C1 segment of cervical spinal cord (tissue), 14 donors: Measurements from ENCODE around the gene PTPN13.
"Not testable (repeated sequence)": the region's sequence is repeated elsewhere in the genome, so short reads cannot be mapped to it uniquely, and the experiment has no call there.

Source experiments
- DNase-seq, 14 donors: peaks; one replicate each; lab custom pipeline; 2025; lab: John Stamatoyannopoulos, UW

Gene PTPN13

DNA sequence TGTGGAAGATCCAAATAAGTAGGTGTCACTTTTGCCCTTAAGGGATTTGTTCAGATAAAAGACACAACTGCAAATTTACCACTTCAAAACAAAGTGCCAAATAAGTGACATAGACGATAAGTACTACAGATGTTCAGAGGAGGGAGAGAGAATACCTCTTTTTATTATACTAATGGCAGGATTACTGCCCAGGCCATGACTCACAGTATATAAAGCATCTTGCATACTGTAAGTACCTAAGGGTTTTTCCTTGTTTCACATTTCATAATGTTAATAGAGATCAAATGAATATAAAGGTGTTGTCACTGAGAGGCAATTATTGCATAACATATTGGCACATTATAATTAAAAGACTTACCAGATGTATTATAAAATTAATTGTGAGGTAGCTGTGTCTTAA, 46.4 kb downstream of the PTPN13 start:
- no peak for DNase-seq

DNA sequence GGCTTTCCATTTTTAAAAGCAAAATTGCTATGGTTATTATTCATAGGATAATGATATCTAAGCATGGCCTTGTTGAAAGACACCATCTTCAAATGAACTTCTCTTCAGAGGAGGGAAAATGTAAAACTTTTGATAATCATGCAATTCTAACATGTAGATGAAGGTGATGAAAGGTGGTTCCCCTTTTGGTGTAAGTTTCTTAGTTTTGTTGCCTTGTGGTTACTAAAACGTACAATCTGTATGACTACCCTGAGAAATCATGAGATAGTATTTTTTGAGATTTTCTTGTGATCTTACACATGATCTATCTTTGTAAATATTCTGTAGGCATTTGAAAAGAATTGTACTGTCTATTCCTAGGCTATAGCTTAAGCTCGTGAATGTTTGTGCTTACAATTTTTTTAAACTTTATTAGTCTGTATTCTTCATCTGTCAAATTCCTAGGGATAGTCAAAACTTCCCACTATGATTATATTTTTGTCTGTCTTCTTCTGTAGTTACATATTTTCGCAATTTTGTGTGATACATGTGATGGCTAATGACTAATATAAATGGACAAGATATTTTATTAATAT, 47.5 kb downstream of the PTPN13 start:
- no peak for DNase-seq

DNA sequence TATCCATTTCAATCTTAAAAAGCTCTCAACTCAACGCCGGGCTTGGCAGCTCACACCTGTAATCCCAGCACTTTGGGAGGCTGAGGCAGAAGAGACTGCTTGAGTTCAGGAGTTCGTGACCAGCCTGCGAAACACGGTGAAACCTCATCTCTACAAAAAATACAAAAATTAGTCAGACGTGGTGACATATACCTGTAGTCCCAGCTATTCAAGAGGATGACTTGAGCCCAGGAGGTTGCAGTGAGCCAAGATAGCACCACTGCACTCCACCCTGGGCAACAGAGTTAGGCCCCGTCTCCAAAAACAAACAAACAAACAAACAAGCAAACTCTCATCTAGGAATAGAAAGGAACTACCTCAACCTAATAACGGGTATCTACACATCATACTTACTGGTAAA, 50.8 kb downstream of the PTPN13 start:
- no peak for DNase-seq

DNA sequence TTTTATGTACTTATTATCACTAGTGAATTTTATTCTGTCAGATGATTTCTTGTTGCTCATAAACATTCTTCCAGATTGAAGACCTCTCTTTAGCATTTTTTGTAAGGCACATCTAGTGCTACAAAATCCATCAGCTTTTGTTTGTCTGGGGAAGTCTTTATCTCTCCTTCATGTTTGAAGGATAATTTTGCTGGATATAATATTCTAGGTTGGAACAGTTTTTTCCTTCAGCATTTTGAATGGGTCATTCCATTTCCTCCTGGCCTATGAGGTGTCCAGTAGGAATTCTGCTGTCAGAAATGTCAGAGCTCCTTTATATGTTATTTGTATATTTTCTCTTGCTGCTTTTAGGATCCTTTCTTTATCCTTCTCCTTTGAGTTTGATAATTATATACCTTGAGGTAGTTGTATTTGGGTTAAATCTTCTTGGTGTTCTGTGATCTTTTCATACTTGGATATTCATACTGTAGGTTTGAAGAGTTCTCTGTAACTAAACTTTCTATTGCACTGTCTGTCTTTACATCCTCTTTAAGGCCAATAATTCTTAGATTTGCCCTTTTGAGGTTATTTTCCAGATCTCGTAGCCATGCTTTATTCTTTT, 58.3 kb downstream of the PTPN13 start:
- no peak for DNase-seq

DNA sequence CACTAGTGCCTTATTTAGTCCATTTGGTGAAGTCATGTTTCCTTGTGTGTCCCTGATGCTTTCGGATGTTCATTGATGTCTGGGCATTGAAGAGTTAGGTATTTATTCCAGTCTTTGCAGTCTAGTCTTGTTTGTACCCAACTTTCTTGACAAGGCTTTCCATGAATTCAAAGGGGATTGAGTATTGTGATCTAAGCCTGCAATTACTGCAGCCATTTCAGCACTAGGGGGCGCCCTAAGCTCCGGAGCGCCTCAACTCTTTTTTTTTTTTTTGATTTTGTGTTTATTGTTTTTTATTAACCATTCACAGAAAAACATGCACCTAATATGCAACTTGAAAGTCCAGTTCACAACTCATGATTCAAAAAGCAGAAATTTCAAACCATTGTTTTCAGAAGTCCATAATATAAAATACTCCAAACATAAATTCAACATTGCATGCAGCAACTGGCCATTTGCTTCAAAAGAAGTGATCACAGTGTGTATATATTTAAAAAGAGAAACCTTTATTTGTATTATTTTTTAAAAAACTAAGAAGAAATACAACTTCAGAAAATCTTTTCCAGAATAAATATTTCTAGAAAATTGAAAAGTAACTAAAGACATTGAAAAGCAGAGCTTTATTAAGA, 59.2 kb downstream of the PTPN13 start:
- DNase-seq = no peak

DNA sequence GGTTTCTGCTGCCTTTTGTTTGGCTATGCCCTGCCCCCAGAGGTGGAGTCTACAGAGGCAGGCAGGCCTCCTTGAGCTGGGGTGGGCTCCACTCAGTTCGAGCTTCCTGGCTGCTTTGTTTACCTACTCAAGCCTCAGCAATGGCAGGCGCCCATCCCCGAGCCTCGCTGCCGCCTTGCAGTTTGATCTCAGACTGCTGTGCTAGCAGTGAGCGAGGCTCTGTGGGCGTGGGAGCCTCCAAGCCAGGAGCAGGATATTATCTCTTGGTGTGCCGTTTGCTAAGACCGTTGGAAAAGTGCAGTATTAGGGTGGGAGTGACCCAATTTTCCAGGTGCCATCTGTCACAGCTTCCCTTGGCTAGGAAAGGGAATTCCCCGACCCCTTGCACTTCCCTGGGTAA, 62.7 kb downstream of the PTPN13 start:
- not testable (repeated sequence) for DNase-seq

DNA sequence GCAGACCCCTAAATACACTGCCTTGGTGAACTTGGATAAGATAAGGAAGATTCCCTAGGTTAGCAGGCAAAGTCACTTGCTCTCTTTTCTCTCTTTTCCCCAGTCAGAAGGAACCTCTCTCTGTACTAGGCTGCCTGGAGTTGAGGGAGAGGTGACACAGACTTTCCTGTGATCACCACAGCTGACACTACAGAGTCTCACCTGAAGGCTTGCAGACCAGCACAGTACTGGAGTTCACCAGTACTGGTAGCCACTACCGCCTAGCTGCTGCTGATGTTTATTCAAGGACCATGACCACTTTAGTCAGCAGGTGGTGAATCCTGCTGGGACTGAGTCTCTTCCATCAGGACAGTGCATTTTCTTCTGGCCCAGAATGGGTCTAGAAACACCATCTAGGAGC, 63.3 kb downstream of the PTPN13 start:
- no peak for DNase-seq

DNA sequence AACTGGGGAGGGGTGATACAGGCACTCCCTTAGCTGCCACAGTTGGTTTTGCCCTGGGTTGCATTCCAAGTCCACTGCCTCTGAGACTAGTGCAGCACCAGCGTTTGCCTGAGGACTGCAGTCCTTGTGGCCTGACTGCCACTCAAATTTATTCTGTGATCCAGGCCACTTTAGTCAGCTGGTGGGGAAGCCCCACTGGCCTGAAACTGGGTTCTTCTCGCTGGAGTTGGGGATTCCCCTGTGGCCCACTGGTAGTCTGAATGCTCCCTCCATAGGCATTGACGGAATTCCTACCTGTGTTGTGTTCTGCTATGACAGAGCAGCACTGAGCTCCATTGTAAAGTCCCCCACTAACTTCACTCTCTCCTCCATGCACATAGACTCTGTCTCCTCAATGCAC, 63.8 kb downstream of the PTPN13 start:
- no peak for DNase-seq

DNA sequence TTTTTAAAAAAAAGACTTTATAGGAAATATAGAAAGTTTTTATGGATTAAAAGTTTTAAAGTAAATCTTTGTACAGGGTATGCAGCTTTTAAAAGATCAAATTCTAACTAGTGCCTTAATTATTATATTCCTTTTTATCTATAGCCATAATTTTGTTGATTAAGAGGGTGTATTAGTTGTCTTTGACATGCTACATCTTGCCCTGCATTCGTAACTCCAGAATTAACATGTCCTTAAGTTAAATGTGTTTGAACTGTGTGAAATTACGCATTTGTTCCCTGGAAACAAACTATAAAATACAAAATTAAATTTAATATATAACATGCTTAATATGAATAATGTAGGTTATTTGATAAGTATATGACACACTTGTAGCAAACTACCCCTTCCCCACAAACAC, 66.3 kb downstream of the PTPN13 start:
- no peak for DNase-seq

DNA sequence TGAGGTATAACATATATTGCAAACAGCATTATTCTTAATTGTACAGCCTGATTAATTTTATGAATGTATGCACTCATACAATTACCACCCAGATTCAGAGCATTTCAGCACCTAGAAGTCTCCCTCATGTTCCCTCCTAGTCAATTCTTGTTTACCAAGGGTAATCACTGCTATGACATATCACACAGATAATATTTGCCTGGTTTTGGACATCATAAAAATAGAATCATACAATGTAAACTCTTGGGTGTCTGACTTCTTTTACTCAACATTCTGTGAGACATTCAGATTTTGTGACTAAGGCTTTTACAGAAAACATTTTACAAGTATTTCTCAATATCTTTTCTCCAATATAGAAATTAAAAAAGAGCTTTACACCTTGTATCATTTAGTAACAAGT, 66.9 kb downstream of the PTPN13 start:
- no peak for DNase-seq

DNA sequence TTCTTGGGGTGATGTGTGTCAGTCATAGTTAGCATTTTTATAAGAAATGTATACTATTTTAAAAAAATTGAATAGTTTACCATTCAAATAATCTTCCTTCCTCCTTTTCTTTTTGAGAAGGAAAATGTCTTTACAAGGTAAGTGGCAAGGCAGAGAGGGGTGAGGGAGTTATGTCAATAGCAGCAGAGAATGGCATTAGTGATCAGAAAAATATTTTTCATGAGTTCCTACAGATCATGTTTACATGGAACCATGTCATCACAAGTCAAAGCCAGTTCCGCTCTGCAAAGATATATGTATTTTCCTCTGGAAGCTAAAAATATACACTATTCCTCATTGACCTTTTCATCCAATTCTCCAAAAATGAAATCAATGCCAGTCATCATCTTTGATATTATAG, 67.3 kb downstream of the PTPN13 start:
- no peak for DNase-seq

DNA sequence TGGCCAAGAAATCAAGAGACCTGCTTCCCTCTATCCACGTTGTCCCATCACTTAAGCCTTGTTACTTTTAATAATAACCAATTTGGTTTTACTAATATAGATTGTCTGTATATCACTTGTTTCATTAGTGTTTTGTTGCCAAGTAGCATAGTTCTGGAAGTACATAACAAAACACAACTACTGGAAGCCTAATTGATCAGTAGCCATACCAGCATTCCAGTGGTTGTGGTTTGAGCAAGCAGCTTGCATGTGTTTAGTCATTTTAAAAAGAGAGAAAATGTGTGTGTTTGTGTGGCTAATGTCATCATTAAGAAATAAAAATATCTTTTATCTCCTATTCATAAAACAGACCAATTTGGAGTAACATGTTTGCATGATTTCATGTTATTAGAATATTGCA, 70.8 kb downstream of the PTPN13 start:
- no peak for DNase-seq

DNA sequence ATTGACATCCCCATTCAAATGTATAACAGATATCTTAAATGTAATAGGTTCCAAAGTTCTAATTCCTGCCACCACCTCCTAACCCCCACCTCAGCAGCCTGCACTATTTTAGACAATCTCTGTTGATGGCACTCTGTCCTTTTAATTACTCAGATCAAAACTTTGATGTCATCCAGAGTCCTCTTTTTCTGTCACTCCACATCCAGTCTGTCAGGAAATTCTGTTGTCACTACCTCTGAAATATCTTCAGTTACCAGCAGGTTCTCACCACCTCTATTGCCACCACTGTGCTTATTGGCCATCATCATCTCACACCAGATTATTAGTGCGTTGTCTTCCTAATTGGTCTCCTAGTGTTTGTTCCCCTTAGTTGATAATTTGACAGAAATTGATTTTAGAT, 76.2 kb downstream of the PTPN13 start:
- DNase-seq = no peak

DNA sequence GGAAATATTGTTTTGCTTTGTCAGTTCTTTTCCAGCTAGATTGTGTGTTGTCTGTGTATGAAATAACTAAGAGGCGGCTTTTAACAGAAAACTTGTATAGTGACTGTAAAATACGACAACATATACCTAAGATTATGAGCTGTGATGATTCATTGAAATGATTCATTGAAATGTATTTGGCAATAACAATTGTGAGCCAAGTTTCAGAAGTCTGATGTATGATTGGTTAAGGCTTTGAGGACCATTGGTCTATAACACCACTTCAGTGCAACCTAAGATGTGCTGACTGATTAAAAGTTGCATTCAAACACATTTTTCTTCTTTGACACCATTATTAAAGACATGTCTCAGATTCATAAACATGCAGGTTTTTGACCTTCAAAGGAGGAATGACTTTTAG, 76.6 kb downstream of the PTPN13 start:
- no peak for DNase-seq

DNA sequence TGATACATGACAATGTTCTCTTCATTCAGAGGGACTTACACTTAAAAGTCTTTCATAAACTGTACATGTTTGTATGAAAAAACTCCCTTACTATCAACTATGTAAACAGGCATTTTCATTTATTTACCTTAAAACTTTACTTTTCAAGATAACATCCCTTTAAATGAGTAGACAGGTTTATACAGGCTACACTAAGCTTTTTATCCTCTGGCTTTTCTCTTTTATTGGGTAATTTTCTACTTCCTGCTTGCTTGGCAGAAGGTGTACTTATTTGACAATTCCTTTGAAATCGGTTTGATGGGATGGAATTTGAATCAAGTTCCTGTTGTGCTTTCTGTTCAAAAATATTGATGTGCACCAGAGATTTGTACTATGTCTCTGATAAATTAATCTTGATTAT, 81.4 kb downstream of the PTPN13 start:
- no peak for DNase-seq

DNA sequence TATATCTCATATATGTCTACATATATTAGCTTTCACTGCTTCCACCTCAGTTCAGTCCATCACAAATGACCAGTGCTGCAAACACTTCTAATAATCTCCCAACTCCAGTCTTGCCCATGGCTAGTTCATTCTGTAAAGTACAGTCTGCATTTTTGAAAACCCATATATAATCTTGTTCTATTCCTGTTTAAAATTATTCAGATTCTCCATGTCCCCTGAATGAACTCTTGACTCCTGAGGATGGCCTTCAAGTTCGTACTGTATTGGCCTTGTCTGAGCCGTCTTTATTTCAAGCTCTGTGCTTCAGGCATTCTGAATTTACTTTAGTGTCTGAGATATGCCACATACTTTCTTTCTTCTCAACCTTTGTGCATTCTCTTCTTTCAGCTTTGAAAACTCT, 84.7 kb downstream of the PTPN13 start:
- no peak for DNase-seq

DNA sequence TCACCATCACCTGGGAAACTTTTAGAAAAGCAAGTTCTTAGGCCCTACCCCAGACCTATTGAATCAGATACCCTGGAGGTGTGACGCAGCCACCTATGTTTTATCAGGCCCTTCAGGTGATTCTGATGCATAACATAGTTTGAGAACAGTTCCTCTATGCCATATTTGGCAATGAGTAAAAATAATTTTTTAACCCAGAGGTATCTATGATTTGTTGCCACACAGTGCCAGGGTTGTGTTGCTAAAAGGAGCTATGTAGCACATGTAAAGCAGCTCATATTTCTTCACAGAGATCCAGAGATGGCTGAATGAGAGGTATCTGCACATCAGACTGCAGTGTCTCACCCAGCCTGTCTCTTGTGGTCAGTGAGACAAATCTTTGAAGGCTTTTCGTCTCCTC, 85.3 kb downstream of the PTPN13 start:
- no peak for DNase-seq

DNA sequence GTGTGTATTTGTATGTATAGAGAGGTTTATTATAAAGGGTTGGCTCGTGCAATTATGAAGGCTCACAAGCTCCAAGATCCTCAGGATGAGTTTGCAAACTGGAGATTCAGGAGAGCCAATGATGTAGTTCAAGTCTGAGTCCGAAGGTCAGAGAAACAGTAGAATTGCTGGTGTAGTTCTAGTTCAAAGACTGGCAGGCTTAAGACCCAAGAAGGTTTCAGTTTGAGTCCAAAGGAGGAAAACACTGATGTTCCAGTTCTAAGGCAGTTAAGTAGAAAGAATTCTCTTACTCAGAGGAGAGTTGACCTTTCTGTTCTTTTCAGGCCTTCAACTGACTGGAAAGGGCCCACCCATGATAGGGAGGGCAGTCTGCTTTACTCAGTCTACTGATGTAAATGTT, 89.1 kb downstream of the PTPN13 start:
- no peak for DNase-seq

DNA sequence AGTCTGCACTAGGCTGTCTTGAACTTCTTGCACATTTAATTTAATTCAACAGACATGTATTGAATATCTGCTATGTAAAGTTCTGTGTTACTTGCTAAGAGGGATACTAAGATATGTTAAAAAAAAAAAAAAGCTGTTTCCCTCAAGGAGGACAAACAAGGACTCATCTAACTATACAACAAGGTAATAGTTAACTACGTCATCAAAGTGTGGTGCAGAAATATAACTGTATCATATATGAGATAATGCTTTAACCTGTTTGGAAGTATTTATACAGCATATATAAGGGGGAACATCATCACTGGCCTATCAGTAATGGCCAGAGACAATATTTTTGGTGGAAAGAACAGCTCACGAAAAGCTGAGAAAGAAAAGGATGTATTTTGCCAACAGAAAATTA, 89.9 kb downstream of the PTPN13 start:
- DNase-seq = no peak

DNA sequence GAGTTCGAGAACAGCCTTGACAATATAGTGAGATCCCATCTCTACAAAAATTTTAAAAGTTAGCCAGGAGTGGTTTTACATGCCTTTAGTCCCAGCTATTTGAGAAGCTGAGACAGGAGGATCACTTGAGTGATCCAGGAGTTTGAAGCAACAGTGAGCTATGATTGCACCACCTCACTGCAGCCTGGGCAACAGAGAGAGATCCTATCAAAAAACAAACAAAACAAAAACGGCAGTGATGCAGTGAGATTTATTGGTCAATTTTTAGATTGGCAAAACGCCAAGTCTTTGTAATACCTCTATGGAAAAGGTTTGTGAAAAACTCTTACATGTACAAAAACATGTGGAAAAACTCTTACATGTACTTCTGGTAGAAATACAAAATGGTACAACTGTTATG, 91.3 kb downstream of the PTPN13 start:
- DNase-seq = no peak

DNA sequence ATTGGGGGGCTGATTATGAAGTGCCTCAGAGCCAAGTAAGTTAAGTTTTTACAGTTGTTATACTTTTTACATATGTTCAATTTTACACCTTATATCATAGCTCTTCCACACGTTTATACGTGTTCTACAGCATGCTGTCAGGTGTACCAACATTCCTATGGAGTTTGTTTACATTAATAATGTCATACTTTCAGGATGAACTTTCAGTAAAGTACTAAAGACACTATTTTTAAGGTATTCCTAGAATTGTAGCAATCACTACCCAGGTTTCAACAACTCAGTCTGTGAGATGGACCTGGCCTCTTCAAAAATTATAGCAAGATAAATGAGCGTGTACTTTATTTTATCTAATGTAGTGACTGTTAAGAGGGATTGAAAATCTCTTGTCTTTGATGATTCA, 92.6 kb downstream of the PTPN13 start:
- DNase-seq = no peak

DNA sequence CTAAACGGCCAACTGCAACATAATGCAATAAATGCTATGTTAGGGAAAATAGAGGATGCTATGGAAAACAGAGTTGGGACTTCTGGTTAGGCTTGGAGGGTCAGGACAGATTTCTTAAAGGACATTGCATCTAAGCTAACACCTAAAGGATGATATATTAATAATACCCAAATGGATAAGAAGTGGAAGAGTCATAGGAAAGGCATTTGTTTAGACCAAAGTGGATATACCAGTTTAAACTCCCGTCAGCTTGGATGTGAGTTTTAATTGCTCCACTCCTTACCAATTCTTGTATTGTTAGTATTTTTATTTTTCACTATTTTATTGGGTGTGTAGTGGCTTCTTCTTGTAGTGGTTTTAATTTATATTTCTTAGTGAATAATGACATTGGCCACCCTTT, 93.9 kb downstream of the PTPN13 start:
- DNase-seq = no peak

DNA sequence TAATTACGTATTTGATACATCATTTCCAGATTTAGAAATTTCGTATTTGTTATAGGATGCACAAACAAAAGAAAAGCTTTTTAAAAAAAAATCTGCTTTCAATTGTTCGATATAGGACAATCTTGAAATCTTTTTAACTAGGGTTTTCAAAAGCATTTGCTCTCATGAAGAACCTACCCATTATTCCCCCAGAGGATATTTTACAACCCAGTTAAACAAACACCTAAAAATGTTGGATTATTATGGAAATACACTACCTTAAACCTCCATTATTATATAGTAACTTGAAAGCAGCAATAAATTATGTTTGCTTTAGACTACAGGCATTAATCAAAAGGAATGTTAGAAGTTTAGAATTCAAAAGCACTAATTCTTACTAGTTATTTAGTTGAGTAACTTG, 110.5 kb downstream of the PTPN13 start:
- DNase-seq = no peak
